Tibial artery (tissue), 4 donors: ENCODE measurements around the gene DIS3L2.
A peak's percentile ranks its signal among the peaks of the same experiment; 100 is the strongest.
"Not testable (repeated sequence)": the region's sequence is repeated elsewhere in the genome, so short reads cannot be mapped to it uniquely, and the experiment has no call there.

Experiments used
- DNase-seq, 2 donors: peaks; one replicate each; pipeline ENCODE4 v3.0.0-alpha.2; 2019
- H3K27ac ChIP-seq, 2 donors: fragments of 200-600 bp; sonication (generic) in 1 of 2; 1 replicate in 1 of 2; 2 replicates in 1 of 2; pipeline ENCODE4 v1.5.1; 2018 to 2019; ENCODE audit warnings: mild to moderate bottlenecking in 1 of 2
- H3K27me3 ChIP-seq, 2 donors: fragments of 200-600 bp; sonication (generic) in 1 of 2; one replicate each; pipeline versions ENCODE4 v1.5.1 to v1.6.0; 2016 to 2019
- H3K36me3 ChIP-seq, 3 donors: fragments of 200-600 bp; sonication (generic) in 2 of 3; one replicate each; pipeline ENCODE4 v1.5.1; 2016 to 2019; ENCODE audit warnings: mild to moderate bottlenecking in 2 of 3
- H3K4me1 ChIP-seq, 4 donors: fragments of 200-600 bp; sonication (generic) in 2 of 4; 1 replicate in 3 of 4; 2 replicates in 1 of 4; pipeline ENCODE4 v1.5.1; 2016 to 2019
- H3K4me3 ChIP-seq, 2 donors: fragments of 200-600 bp; sonication (generic) in 1 of 2; 1 replicate in 1 of 2; 2 replicates in 1 of 2; pipeline ENCODE4 v1.5.1; 2018 to 2019; ENCODE audit warnings: mild to moderate bottlenecking in 2 of 2
- H3K9me3 ChIP-seq, 3 donors: fragments of 200-600 bp; sonication (generic) in 1 of 3; one replicate each; pipeline ENCODE4 v1.5.1; 2016 to 2019
- CTCF ChIP-seq, 2 experiments: fragments of 200-600 bp in 1 of 2; fragments of 450-650 bp in 1 of 2; IDR thresholded peaks; one replicate each; pipeline ENCODE4 v1.5.1; 2017 to 2019; ENCODE audit warnings: antibody characterized with exemption in 2 of 2, mild to moderate bottlenecking in 1 of 2, moderate library complexity in 1 of 2
- intact Hi-C: fragments of 100-400 bp; cut with DNase I; formaldehyde crosslinking; loops from one replicate; pipeline ENCODE4 v1.15.0; 2023; ENCODE audit warnings: low total_unique reads

Gene DIS3L2

GRCh38 chr2:232369126-232369951 lies 407.8 kb downstream of the DIS3L2 start:
- H3K36me3 ChIP-seq = no peaks in the 10 kb centered on the region
- H3K9me3 ChIP-seq = no peaks in the 10 kb centered on the region
- intact Hi-C loops = no loop called here
- DNase-seq = peak in 1 of 2 donors; percentile 49
- TF ChIP-seq CTCF (IDR thresholded peaks at IDR 0.05) = no peak
- no peak overlapping the region for H3K4me3 ChIP-seq
- H3K4me1 ChIP-seq = no peaks in the 10 kb centered on the region
- peaks cover 0 to 9% of the 10 kb centered on the region in 2 donors for H3K27me3 ChIP-seq
- H3K27ac ChIP-seq = no peak overlapping the region

- H3K4me1 ChIP-seq, DNase-seq, H3K27me3 ChIP-seq, H3K36me3 ChIP-seq, intact Hi-C loops, H3K9me3 ChIP-seq, H3K27ac ChIP-seq, H3K4me3 ChIP-seq: not testable (repeated sequence)
Measured at GRCh38 chr2:232370007-232370406, 408.5 kb downstream of the DIS3L2 start.

GRCh38 chr2:232372231-232373208 lies 411.0 kb downstream of the DIS3L2 start:
- no peaks in the 10 kb centered on the region for H3K4me1 ChIP-seq
- DNase-seq = peak in 1 of 2 donors; percentile 16
- intact Hi-C loops = no loop called here

GRCh38 chr2:232374356-232374755 lies 412.8 kb downstream of the DIS3L2 start:
- no peak overlapping the region for H3K27ac ChIP-seq
- peaks cover 0 to 16% of the 10 kb centered on the region in 2 donors for H3K27me3 ChIP-seq
- H3K9me3 ChIP-seq = no peaks in the 10 kb centered on the region
- H3K4me3 ChIP-seq = no peak overlapping the region
- H3K4me1 ChIP-seq = no peaks in the 10 kb centered on the region
- no peaks in the 10 kb centered on the region for H3K36me3 ChIP-seq
- DNase-seq = no peak
- TF ChIP-seq CTCF (IDR thresholded peaks at IDR 0.05) = no peak
- intact Hi-C loops = no loop called here

More at GRCh38 chr2:232372231-232373208, 411.0 kb downstream of the DIS3L2 start:
- no peak for TF ChIP-seq CTCF (IDR thresholded peaks at IDR 0.05)
- Histone ChIP-seq H3K27ac (no peak overlapping the region), H3K4me3 (no peak overlapping the region), H3K9me3 (no peaks in the 10 kb centered on the region), H3K36me3 (no peaks in the 10 kb centered on the region), H3K27me3 (peaks cover 0 to 15% of the 10 kb centered on the region in 2 donors)

- intact Hi-C loops = no loop called here
- Histone ChIP-seq H3K9me3 (no peaks in the 10 kb centered on the region), H3K4me1 (no peaks in the 10 kb centered on the region), H3K27ac (no peak overlapping the region), H3K36me3 (no peaks in the 10 kb centered on the region), H3K27me3 (peaks cover 0 to 23% of the 10 kb centered on the region in 2 donors), H3K4me3 (no peak overlapping the region)
- DNase-seq = no peak
- no peak for TF ChIP-seq CTCF (IDR thresholded peaks at IDR 0.05)
Measured at GRCh38 chr2:232375164-232375563, 413.7 kb downstream of the DIS3L2 start.
